ENCODE measurements around the gene IL19.

- TF ChIP-seq CTCF (IDR thresholded peaks at IDR 0.05 in 2 of 3, conservative IDR thresholded peaks at IDR 0.05 in 1 of 3; ENCODE audit: insufficient read depth in 2 of 3, low read depth in 1 of 3, low read length in 3 of 3) (no peak), PHF8 (IDR thresholded peaks at IDR 0.05; ENCODE audit: borderline replicate concordance, low read length) (no peak), SNIP1 (IDR thresholded peaks at IDR 0.05; ENCODE audit: low read depth) (no peak), TAF1 (IDR thresholded peaks at IDR 0.05; ENCODE audit: control insufficient read depth, extremely low read depth, insufficient read depth, low read length, severe bottlenecking) (no peak), EZH2 (IDR thresholded peaks at IDR 0.05; ENCODE audit: borderline replicate concordance, low read depth, low read length) (no peak)
Measured at GRCh38 chr1:206863266-206863665, 92.7 kb downstream of the IL19 start.

All from K562 (cell line).